Glutamatergic neuron (in vitro differentiated cells): ENCODE results near the gene MON1B. TPM values are rescaled to one million over a fixed set of nuclear protein-coding genes. Genes with fewer than 3 reads are reported as not detected.
"Not testable (repeated sequence)": the region's sequence is repeated elsewhere in the genome, so short reads cannot be mapped to it uniquely, and the experiment has no call there.

ENCODE experiments used
- DNase-seq: peaks from one replicate; pipeline ENCODE4 v3.0.0; 2022
- H3K27ac Mint-ChIP-seq: one replicate; pipeline ENCODE4 v1.8.0; 2020; ENCODE audit warnings: mild to moderate bottlenecking, mixed read lengths, inconsistent platforms; ENCODE audit not compliant: unreplicated experiment
- H3K27me3 Mint-ChIP-seq: one replicate; pipeline ENCODE4 v1.8.0; 2020; ENCODE audit warnings: mild to moderate bottlenecking, moderate library complexity, mixed read lengths, inconsistent platforms; ENCODE audit not compliant: unreplicated experiment
- H3K36me3 Mint-ChIP-seq: one replicate; pipeline ENCODE4 v1.8.0; 2020; ENCODE audit warnings: mild to moderate bottlenecking, mixed read lengths, inconsistent platforms; ENCODE audit not compliant: unreplicated experiment
- H3K4me1 Mint-ChIP-seq: one replicate; pipeline ENCODE4 v1.8.0; 2020; ENCODE audit warnings: mild to moderate bottlenecking, low read depth, mixed read lengths, inconsistent platforms; ENCODE audit not compliant: unreplicated experiment
- H3K4me3 Mint-ChIP-seq: one replicate; pipeline ENCODE4 v1.8.0; 2020; ENCODE audit warnings: mild to moderate bottlenecking, mixed read lengths, inconsistent platforms; ENCODE audit not compliant: unreplicated experiment
- H3K9me3 Mint-ChIP-seq: one replicate; pipeline ENCODE4 v1.8.0; 2020; ENCODE audit warnings: mild to moderate bottlenecking, moderate library complexity, mixed read lengths, inconsistent platforms; ENCODE audit not compliant: unreplicated experiment
- total RNA-seq: library from RNA; stranded (reverse); fragmentation: NEBNext Ultra II Directional; extraction: Animal tissue kit (Norgen Biotek cat#: 25700); gene quantifications from one replicate; pipeline ENCODE4 v1.2.1, GENCODE V29; 2021; ENCODE audit not compliant: unreplicated experiment
- TF ChIP-seq, protein P1 (sequence below): fragments of 200-600 bp; sonication (generic); IDR thresholded peaks from one replicate; pipeline ENCODE4 v1.5.0; 2021; ENCODE audit not compliant: partially characterized antibody, unreplicated experiment

MON1B gene
- total RNA-seq, 1 donor from 2014 or later = 47.0 TPM

GRCh38 chr16:77158293-77158692 lies 32.7 kb upstream of the MON1B start:
- peaks cover 2% of the 10 kb centered on the region for H3K27me3 Mint-ChIP-seq
- no peaks in the 10 kb centered on the region for H3K36me3 Mint-ChIP-seq
- no peak overlapping the region for H3K27ac Mint-ChIP-seq
- TF ChIP-seq, protein P1, sequence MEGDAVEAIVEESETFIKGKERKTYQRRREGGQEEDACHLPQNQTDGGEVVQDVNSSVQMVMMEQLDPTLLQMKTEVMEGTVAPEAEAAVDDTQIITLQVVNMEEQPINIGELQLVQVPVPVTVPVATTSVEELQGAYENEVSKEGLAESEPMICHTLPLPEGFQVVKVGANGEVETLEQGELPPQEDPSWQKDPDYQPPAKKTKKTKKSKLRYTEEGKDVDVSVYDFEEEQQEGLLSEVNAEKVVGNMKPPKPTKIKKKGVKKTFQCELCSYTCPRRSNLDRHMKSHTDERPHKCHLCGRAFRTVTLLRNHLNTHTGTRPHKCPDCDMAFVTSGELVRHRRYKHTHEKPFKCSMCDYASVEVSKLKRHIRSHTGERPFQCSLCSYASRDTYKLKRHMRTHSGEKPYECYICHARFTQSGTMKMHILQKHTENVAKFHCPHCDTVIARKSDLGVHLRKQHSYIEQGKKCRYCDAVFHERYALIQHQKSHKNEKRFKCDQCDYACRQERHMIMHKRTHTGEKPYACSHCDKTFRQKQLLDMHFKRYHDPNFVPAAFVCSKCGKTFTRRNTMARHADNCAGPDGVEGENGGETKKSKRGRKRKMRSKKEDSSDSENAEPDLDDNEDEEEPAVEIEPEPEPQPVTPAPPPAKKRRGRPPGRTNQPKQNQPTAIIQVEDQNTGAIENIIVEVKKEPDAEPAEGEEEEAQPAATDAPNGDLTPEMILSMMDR = no peak
- DNase-seq = no peak
- no peaks in the 10 kb centered on the region for H3K9me3 Mint-ChIP-seq
- H3K4me1 Mint-ChIP-seq = peaks cover 7% of the 10 kb centered on the region
- H3K4me3 Mint-ChIP-seq = no peak overlapping the region

- TF ChIP-seq, protein P1 = no peak
- no peaks in the 10 kb centered on the region for H3K36me3 Mint-ChIP-seq
Measured at GRCh38 chr16:77165006-77165405, 26.0 kb upstream of the MON1B start.

GRCh38 chr16:77165536-77166236 lies 25.3 kb upstream of the MON1B start:
- not testable (repeated sequence) for H3K4me3 Mint-ChIP-seq

More at GRCh38 chr16:77165006-77165405, 26.0 kb upstream of the MON1B start:
- no peak overlapping the region for H3K27ac Mint-ChIP-seq
- no peak for DNase-seq
- peaks cover 1% of the 10 kb centered on the region for H3K9me3 Mint-ChIP-seq
- peaks cover 2% of the 10 kb centered on the region for H3K27me3 Mint-ChIP-seq
- no peak overlapping the region for H3K4me3 Mint-ChIP-seq
- peaks cover 6% of the 10 kb centered on the region for H3K4me1 Mint-ChIP-seq

GRCh38 chr16:77166726-77167125 lies 24.3 kb upstream of the MON1B start:
- peaks cover 7% of the 10 kb centered on the region for H3K4me1 Mint-ChIP-seq
- H3K4me3 Mint-ChIP-seq = no peak overlapping the region
- H3K9me3 Mint-ChIP-seq = peaks cover 1% of the 10 kb centered on the region
- H3K36me3 Mint-ChIP-seq = no peaks in the 10 kb centered on the region
- no peak overlapping the region for H3K27ac Mint-ChIP-seq
- peaks cover 2% of the 10 kb centered on the region for H3K27me3 Mint-ChIP-seq
- TF ChIP-seq, protein P1 = no peak
- no peak for DNase-seq

More at GRCh38 chr16:77165536-77166236, 25.3 kb upstream of the MON1B start:
- not testable (repeated sequence) for H3K27ac Mint-ChIP-seq, H3K9me3 Mint-ChIP-seq, H3K36me3 Mint-ChIP-seq, H3K27me3 Mint-ChIP-seq, H3K4me1 Mint-ChIP-seq, DNase-seq

DNA sequence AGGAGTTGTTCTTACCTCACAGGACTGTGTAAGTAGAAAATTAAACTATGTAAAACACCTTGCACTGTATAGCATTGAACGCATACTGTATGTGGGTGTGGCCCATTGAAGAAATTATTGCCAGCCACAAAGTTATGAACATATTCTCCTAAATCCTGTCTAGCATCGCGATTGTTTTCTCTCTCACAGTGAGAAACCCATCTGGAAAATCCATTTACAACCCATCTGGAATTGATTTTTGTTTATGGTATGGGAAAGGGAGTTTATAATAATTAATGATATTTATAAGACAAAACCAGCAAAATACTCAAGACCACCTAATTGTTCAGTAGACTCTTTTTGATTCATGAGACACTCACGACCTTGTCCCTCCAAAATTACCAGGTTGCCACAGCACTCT lies 22.1 kb upstream of the MON1B start:
- TF ChIP-seq, protein P1 = no peak
- no peaks in the 10 kb centered on the region for H3K27me3 Mint-ChIP-seq
- H3K4me1 Mint-ChIP-seq = peaks cover 10% of the 10 kb centered on the region
- no peaks in the 10 kb centered on the region for H3K36me3 Mint-ChIP-seq
- H3K9me3 Mint-ChIP-seq = peaks cover 1% of the 10 kb centered on the region
- no peak overlapping the region for H3K4me3 Mint-ChIP-seq
- no peak for DNase-seq
- no peak overlapping the region for H3K27ac Mint-ChIP-seq
